HL-60 (cell line): Measurements from ENCODE around the gene GJB2.

Experiments
- POLR2AphosphoS5 ChIP-seq: IDR thresholded peaks from 2 replicates; pipeline ENCODE4 v1.6.1; 2012; ENCODE audit warnings: low read depth
- SPI1 ChIP-seq: IDR thresholded peaks from 2 replicates; pipeline ENCODE4 v1.6.1; 2012; ENCODE audit warnings: low read depth, mild to moderate bottlenecking, borderline replicate concordance
- TF ChIP-seq, protein P1 (sequence below): IDR thresholded peaks from one replicate; pipeline ENCODE4 v1.5.1; 2011; ENCODE audit warnings: low read length, control low read depth, inconsistent platforms; ENCODE audit not compliant: insufficient read depth

DNA sequence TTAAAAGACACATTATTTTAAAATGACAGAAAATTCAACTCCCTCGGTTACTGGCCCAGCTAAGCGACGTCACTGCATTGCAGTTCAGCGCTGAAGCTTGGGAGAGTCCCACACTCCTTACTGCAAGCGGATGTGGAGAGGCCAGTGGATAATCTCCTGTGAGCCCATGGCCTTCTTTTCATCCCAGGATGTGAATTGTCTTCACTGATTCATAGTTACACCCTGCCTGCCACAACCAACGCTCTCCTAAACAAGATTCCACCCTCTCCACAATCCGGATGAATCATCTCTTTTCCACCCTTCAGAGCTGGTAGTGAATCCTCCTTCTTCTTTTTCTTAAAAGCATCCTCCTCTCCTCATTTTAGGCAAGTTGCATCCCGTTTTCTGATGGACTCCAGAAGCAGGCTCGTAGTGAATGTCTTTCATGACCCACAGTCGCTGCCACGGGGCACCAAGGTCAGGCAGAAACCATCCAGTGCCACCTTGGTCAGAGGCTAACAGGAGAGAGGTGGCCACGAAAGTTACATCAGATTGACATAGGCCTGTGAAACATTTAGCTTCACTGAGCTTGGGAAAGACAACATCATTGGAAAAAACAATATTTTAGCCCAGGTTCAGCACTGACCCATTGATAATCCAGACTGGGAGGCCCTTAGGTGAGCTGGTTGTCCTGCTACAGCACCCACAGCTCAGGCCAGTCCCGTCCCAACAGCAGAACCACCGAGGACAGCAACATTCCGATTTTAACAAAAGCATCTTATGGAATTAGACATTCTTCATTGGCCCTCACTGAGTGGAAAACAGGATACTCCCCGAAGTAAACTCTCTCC, 2.0 kb downstream of the GJB2 start:
- TF ChIP-seq, protein P1, sequence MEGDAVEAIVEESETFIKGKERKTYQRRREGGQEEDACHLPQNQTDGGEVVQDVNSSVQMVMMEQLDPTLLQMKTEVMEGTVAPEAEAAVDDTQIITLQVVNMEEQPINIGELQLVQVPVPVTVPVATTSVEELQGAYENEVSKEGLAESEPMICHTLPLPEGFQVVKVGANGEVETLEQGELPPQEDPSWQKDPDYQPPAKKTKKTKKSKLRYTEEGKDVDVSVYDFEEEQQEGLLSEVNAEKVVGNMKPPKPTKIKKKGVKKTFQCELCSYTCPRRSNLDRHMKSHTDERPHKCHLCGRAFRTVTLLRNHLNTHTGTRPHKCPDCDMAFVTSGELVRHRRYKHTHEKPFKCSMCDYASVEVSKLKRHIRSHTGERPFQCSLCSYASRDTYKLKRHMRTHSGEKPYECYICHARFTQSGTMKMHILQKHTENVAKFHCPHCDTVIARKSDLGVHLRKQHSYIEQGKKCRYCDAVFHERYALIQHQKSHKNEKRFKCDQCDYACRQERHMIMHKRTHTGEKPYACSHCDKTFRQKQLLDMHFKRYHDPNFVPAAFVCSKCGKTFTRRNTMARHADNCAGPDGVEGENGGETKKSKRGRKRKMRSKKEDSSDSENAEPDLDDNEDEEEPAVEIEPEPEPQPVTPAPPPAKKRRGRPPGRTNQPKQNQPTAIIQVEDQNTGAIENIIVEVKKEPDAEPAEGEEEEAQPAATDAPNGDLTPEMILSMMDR, result no peak
- TF ChIP-seq POLR2AphosphoS5 (no peak), SPI1 (no peak)
